NCI-H2227 (cell line): ENCODE data around the gene PTPRO.

ENCODE experiments used
- DNase-seq: peaks from one replicate; lab custom pipeline; 2025; ENCODE audit not compliant: unreplicated experiment; lab: John Stamatoyannopoulos, UW

Gene PTPRO

DNA sequence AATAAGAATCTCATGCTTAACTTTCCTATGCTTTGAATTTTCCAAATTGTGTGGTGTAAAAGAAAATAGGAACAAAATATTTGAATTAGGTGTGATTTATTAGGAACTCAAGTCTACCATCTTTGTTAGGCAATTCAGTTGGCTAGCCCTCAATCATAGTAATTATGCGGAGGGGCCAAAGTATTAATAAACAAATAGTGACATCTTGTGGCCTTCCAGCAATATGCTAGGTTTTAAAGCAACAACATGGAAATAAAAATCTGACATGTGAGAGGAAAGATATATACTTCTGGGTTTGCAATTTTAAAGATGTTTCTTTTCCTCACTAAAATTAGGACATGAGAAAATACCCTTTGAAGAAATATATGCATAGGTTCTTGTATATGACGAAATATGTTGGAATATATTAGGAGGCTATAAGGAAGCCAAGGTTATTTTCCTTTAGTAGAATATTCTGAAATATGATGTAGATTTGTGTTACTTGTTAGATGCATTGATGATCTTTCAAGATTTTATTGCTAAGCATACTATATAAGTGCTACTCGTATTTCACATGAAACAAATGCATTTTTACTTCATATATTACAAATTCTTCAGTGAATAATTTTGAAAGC lies 200.4 kb downstream of the PTPRO start:
- DNase-seq = peak; percentile 65

DNA sequence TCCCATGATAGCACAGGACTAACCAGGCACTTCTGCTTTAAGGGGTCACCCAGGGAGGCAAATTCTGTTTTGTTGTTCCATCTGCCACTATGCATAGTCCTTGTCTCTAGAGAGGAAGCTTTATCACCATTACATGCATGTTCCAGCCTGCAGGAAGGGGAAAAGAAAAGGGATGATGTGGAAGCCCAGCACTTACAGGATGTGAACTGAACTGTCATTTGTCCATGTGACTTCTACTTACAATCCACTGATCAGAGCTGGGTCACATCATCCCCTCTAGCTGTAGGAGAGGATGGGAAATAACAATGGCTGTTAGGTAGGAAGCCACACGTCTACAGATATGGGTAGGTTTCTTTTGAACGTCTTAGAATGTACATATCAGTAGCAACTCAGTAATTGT lies 203.1 kb downstream of the PTPRO start:
- no peak for DNase-seq

DNA sequence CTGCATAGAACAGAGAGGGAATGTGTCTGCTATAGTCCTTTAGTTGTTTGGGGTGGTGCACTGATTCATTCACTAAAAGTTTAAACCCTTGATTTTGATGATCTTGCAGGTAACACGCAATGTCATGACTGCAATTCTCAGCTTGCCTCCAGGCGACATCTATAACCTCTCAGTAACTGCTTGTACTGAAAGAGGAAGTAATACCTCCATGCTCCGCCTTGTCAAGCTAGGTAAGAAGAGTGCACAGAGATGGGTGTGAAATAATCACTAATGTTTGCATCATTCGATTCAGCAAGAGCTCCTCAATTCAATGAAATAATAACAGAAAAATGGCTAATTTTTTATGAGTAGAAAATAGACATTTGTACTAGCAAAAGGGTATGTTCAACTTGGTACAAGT lies 203.7 kb downstream of the PTPRO start:
- no peak for DNase-seq

DNA sequence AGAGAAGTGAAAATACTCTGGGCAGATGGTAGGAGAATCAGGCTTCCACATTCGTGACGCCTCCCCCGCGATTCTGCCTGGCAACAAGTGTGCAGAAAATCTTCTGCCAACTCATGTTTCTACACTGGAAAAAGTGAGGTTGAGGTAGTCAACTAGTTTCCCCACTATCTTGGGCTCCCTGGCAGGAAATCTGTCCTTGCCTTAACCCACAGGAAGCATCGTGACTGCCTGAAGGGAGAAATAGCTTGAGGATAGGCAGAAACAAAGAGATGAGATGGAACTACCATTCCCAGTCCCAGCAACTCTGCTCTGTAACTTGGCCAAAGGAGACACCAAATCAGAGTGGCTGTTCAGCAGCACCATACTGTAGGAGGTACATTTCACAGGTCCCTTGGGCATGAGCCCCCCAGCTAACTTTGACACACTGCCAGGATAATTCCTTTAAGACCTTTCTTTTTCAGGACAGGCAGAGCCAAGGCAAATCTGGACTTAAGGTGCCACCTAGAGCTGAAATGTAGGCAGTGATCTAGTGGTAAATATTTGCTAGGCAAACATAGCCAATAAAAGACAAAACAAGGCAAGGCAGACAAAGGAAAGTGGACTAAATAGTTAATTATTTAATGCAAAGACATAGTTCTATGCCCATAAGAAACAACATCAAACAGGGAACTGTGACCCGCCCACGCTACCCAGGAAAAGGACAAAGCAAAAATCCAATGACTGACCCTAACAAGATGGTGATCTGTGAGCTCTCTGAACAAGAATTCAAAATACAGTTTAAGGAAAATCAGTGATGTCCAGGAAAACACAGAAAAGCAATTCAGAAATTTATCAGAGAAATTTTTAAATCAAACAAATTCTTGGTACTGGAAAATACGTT lies 205.1 kb downstream of the PTPRO start:
- no peak for DNase-seq

DNA sequence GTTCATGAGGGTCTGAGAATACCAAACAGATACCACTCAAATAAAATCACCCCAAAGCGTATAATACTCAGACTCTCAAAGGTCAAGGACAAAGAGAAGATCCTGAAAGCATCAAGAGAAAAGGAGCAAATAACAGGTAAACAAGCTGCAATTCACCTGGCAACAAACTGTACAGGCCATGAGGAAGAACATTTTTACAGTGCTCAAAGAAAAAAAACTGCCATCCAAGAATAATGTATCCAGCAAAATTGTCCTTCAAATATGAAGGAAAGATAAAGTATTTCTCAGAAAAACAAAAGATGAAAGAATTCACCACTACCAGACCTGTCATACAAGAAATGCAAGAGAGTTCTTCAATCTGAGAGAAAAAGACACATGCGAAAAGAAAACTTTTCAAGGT lies 206.4 kb downstream of the PTPRO start:
- DNase-seq = no peak

DNA sequence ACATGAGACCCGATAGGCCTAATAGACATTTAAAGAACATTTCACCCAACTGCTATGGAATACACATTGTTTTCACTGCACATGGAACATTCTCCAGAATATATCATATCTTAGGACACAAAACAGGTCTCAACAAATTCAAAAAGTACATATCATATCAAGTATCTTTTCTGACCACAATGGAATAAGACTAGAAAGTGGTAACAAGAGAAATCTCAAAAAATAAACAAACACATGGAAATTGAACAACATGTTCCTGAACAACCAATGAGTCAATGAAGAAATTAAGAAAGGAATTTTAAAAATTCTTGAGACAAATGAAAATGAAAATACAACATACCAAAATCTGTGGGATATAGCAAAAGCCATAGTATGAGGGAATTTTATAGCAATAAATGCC lies 208.1 kb downstream of the PTPRO start:
- no peak for DNase-seq

DNA sequence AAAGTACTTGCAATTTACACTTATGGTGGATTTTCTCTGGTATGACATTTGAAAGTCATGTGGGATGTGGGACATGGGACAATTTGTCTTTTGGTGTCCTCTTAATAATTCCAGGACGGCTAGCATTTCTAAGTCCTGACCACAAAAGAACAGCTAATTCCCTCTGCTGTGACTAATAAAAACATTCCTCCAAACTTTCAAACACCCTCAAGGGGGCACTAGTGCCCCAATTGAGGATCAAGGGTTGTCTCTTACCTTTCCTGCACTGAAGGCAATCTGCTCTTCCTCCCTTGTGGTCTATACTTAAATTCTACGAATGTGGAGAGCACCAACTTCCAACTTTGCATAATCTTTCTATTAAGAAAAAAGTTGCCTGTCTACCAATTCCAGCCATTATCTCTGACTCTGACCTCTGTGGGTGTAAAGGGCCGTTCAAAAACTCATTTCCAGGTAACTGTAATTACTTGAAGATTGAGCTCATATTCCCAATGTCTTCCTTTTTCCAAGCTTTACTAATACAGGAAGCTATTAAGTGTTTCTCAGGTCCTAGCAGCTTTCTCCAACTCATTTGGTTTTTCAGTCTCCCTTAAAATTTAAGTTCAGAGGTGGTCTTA lies 210.2 kb downstream of the PTPRO start:
- DNase-seq = no peak

DNA sequence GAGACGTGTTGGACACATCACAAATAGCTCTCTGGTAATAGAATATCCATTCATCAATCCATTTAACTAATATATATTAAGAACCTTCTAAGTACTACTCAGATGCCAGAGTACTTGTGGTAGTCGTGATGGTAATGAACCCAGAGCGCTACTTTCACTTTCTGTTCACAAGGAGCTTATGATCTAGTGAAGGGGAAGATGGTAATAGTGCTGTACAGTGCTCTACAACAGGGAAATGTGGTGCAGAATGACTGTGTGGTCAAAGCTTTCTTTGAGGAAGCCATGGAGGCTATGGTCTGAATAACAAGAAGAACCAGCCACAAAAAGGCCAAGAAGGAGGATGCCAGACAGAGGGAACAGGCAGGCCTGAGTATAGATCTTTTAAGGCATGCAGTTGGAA lies 212.0 kb downstream of the PTPRO start:
- DNase-seq = no peak

DNA sequence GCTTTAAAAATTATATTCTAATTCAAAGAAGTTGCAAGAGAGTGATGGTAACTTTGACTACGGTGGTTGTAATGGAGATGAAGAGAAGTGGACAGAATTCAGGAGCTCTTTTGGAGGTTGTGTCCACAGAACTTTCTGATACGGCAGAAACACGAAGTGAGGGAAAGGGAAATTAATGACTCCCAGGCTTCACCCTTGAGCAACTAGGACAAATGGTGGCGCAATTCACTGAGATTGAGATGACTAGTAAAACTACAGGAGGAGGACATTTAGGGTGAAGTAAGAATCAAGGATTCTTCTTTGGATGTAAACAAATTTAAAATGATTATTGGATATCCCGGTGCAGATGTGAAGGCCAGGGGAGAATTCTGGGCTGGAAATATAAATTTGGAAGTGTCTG lies 212.6 kb downstream of the PTPRO start:
- DNase-seq = no peak

DNA sequence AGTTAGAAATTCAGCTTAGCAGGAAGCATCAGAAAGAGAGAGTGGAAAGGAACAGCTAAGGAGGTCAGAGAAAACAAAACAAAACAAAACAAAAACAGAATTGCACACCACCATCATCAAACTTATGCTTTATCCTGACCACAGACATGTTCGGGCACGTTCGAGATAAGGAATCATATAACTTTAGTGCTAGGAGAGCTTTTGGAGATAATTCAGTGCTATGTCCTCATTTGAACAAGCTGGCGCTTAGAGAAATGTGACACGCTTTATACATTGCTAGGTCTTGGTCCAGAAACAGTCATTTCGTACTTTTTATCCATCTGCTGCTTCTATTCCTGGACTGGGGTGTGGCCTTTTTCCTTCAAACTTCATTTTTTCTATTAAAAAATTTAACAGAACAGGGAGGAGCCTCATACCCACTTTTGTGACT lies 213.1 kb downstream of the PTPRO start:
- no peak for DNase-seq

DNA sequence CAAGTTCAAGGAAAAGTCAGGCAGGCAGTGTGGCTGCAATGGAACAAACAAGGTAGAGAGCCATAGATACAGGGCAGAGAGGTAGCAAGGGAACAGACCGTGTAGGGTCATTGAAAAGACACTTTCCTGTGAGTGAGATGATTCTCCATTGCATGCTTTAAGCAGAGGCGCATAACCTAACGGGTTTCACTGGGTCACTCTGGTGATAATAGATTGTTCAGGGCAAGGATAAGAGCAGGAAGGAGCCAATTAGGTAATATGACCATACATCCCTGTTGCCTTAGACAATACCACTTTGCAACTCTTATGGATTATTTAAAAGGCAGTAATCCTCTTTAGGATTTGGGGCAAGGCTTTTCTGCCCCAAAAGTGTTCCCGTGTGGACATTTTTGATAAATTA lies 214.1 kb downstream of the PTPRO start:
- no peak for DNase-seq

DNA sequence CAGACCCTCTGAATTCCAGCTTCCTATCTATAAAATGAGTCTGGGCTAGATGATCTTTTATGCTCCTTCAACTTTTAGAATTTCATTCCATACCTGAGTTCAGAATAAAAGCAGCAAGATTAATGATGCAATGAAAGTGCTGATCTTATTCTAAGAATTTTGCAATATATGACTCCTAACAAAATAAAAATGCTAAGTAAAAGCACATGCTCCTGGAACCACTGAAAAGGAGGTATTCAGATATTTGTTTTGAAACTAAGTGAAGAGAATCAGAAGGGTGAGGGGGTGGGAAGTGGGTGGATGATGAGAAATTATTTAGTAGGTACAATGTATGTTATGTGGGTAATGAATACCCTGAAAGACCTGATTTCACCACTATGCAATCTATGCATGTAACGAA lies 216.6 kb downstream of the PTPRO start:
- DNase-seq = no peak

DNA sequence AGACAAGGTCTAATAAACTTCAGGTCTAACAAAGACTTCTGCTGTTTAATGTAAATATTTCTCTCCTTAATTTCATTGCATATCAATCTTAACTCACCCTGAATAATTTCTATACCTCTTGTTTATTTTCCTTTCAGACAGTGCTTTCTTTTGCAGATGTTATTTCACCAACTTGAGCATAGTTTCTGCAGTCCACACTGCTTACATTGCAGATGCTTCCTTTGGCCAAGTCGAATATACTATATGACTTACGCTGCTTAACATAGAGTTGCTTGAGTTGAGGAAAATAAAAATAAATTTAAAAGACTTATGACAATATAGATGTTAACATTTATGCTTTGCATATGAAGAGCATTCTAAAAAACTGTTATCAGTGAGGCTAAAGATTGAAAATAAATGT lies 217.7 kb downstream of the PTPRO start:
- DNase-seq = no peak

DNA sequence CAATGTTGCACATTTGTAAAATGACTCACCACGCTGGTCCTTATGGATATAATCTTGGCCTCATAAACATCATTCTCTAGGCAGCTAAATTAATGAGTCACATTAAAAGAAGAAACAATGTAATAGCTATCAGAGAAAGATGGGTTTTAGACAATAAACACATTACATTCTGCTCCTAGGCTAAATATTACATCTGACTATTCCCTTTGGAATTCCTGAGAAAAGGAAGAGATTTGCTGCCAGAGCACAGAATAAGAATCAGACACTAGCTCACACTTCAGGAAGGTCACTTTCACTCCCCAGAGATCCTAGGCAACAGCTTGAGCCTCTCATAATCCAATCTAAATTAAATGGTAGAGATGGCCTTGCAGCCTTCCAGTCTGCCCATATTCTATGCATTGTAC lies 218.2 kb downstream of the PTPRO start:
- no peak for DNase-seq

DNA sequence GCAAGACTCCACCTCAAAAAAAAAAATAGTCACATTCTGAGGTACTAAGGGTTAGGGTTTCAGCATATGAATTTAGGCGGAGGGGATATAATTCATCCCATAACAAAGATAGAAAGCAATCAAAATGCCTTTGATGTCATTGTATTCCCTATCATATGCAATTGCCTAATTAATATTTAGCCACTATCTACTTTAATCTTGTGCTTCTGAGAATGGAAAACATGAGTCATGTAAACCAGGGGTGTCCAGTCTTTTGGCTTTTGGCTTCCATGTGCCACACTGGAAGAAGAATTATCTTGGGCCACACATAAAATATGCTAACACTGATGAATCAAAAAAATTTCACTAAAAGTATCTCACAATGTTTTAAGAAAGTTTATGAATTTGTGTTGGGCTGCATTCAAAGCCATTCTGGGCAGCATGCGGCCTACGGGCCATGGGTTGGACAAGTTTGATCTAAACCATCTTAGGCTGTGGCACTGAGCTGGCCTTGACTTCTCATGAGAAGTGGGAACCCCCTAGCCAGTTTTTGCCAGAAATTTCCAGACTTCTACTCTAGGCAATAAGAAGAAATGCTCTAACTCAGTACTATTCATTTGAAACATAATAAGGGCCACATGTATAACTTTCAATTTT lies 219.8 kb downstream of the PTPRO start:
- DNase-seq = no peak

DNA sequence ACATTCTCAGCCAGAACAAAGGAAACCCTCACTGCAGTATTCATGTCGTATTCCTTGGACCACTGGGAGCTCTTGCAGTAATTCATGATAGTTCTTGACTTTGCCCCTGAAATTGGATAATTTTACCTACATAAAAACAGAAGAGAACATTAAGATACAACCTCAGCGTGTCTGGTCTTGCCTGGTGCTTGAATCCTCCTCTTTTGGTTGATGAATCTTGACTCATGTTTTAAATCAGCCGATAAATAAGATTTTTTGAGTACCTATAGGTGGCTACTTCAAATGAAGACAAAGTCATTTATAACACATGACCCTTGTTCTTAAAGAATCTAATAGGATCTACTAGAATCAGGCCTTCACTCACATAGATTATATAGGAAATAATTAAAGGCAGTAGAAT lies 221.0 kb downstream of the PTPRO start:
- DNase-seq = no peak

DNA sequence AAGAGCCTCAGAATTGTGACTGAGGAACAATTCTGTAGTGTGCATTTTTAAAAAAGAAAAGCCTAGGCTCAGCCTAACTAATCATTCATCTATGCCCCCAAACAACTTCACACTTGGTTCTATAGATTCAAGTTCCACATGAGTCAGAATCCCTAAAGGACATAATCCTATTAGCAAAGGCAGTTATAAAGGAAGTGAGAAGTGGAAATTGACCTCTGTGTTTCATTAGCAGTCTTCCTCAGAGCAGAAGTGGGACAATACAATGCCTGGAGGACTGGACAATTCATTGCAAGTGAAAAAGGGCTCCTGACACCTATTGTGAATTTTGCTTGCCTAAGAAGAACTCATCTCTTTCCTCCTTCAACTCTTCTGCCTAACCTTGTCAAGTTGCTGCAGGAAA lies 222.3 kb downstream of the PTPRO start:
- DNase-seq = no peak

DNA sequence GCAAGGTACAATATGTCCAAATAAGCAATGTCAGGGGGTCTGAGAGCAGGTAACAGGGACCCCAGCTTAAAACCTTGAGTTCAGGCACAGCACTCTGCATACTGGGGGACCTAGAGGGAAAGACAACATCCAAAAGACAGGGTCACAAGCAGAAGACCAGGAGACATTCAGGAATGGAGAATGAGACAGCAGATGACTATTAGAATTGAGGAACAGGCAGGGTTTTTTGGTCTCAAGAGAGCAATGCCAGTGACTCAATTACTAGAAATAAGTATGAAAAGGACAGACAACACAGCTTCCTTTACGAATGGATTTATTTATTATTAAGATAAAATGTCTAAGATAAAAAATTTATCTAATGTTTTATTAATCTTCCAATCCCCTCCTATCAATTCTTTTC lies 223.0 kb downstream of the PTPRO start:
- no peak for DNase-seq

DNA sequence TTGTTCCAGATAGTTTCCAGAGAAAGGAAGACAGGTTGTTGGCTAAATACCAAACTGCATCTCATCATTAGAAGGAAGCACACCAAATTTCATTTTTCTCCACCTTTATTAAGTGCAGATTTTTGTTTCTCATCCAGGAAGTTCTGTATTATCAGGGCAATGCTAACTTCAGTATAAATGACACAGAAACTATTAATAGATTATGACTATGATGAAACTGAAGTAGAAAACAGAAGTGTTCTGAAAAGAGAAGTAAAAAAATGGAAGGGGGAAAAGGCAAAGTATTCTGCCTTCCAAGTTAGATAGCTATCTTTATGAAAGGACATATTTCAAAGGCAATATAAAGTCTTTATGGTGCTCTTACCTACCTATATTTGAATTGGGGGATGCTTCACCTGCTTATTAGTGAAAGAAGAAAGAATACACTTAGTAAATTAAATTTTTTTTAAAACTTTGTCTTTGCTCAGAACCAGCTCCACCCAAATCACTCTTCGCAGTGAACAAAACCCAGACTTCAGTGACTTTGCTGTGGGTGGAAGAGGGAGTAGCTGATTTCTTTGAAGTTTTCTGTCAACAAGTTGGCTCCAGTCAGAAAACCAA lies 223.9 kb downstream of the PTPRO start:
- DNase-seq = no peak

DNA sequence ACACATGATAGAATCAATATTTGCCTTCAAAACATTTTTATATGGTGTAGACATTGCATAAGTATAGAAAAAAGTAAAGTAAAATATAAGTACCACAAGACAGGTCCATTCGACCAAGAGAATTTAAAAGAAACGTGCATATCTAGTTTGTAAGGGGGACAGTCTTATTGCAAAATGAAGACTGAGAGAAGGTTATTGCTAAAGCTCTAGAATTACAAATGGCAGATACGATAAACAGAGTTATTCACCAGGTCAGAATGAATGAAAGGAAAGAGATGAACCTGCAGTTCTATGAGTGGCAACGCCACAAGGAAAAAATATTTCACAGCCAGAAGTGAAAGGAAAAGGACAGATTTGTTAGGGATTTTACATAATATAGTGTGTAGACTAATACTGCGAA lies 224.8 kb downstream of the PTPRO start:
- DNase-seq = no peak

DNA sequence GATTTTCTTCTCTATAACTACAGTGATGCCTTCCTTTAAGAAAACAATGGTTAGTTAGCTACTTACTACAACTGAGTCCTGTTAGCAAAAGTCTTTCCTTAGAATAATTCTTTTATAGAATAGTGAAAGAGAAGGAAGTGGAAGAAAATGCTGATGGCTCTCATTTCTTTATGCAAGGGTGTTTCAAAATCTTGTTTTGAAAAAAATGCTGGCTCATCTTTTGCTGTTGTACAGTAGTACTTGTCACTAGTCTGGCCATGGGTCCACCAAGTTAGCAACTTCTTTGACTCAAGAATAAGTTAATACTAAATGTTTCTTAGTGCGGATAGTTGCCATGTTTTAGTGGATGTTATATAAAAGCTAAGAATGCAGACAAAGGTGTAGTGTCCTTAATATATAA lies 225.4 kb downstream of the PTPRO start:
- no peak for DNase-seq
